ENCODE measurements around the gene RNU6-1.

The RNU6-1 gene

DNA sequence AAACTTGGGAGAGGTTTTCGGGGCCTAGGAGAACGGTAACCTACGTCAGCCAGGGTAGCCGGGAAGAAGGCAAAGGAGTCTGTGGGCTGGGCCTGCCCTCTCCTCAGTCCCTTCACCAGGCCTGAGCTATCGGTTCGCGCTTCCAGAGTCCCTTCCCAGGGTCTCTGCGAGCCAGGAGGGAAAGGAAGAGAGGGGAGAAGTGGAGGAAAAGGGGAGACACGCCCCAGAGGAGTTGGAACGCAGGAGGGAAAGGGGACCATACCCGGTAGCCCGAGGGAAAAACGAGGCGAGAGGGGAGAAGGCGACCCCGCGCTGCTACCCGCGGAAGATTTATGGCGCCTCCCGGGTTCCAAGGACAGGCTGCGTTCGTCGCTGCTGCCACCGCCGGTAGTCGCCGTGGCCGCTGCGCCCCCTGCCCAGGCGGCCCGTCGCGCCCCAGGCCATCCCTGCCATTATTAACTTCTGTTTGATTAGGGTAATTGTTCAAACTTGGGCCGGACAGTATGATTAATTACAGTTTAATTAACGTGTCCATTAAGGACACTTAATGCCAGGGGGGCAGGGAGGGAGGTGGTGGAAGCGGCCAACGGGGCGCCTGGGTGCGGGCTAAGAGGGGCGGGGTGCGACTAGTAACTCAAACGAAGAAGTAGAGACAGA, 17.9 kb downstream of the RNU6-1 start:
- no peak for DNase-seq (ENCODE audit: low spot score)

DNA sequence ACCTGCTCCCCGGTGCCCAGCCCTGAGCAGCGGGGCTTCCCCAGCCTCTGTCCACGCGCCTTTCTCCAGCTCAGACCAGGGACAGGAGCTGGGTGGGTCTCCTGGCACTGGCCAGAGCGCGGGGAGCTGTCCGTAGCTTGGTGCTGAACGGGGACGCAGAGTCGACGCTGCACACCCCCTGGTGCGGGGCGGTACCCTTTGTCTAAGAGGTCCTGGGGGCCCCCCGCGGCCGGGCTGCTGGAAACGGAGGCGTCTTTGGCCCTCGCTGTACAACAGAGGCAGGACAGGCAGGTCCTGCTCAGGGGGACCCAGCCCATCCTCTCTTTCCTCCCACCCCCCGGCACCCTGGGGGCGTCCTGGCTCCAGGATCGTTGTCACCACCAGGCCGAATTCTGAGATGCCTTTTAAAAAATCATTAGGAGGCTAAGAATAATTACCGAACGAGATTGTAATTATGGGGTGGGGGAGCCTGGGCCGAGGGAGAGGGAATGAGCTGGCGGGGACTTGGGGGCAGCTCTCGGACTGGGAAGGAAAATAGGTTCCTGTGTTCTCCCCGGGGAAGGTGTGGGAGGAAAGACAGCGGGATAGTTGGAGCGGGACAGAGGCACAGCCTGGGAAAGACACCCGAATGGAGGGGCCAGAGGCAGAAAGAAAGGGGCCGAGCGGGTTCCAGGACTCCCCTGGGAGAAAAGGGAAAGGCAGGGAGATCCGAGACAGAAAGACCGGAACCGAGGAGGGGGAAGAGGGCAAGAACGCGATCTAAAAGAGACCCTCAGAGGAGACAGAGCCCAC, 18.7 kb downstream of the RNU6-1 start:
- no peak for DNase-seq (ENCODE audit: low spot score)

DNA sequence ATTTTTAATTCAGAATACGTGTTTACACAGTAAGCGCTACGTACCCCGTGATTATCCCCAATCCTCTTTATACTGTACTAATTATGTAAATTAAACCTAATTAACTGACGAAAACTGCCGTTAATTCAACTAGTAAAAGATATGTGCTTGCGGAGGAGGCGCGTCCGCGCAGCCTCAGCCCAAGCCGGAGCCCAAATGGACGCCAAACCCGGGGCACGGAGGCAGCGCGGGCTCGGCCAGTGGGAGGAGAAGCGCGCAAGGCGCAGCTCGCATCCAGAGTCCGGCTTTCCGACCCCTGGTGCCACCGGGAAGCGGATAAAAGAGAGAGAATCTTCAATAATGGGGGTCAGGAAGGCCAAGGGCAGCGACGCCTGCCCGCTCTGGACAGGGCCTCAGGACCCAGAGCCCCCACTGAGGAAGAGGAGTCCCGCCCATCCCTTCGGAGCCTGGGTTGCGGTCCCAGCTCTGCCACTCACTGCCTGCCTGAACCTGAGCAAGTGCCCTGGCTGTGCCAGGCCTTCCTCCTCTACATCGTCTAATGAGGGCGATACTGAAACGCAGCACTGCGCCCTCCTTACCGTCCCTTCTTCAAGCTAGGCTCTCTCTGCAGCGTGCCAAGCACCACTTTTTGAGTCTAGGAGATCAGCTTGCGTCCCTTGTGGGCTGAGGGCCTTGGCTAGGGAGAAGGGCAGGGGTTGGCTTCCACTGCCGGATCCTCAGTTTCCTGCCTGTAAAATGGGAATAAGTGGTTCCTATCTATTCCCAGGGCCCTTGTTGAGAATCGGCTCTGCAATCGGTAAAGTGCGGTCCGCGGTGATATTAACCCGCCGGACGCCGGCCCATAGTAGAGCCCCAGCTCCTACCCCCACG, 19.5 kb downstream of the RNU6-1 start:
- DNase-seq (ENCODE audit: low spot score): no peak

DNA sequence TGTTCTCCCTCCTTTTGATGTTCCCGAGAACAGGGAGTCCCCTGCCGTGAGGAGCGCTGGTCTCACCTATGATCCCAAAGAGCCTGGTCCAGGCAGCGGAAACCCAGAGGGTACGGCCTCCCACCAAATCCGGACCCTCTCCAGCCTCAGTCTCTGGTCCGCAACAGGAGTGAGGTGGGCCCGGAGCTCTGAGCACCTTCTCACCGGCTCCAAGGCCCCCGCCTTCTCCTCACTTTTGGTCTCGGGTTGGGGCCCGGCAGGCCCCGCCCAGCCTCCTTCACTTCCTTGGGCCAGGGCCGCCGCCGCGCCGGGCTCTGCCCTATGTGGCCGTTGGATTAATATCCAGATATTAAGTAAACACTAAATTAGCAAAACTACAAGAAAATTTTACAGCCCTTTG, 20.2 kb downstream of the RNU6-1 start:
- DNase-seq (ENCODE audit: low spot score): no peak

DNA sequence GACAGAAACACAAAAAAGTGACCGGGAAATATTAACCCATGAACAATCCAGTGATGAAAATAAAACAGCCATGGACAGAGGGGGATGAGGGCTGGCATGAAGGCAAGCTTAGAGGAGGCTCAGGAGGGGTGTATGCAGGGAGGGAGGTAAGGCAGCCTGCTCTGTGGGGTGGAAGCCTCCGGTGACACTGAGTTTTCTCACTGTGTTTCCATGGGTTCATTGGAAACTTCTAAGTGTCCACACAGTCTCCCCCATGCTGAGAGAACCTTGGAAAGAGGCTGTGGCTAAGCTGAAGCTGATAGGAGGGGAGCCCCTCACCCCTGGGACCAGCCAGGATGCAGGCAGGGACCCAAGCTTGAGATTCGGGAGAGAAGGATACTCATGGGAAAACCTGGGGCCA, 21.4 kb downstream of the RNU6-1 start:
- no peak for DNase-seq (ENCODE audit: low spot score)

DNA sequence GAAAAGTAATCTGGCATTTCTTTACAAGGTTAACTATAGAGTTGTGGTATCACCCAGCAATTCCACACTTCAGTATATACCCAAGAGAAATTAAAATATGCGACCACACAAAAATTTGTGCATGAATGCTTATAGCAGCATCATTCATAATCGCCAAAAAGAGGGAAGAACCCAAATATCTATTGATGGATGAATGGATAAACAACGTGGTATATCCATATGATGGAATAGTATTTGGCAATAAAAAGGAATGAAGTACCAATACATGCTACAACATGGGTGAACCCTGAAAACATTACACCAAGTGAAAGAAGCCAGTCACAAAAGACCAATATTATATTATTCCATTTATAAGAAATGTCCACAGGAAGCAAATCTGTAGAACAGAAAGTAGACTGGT, 23.2 kb downstream of the RNU6-1 start:
- no peak for DNase-seq (ENCODE audit: low spot score)

DNA sequence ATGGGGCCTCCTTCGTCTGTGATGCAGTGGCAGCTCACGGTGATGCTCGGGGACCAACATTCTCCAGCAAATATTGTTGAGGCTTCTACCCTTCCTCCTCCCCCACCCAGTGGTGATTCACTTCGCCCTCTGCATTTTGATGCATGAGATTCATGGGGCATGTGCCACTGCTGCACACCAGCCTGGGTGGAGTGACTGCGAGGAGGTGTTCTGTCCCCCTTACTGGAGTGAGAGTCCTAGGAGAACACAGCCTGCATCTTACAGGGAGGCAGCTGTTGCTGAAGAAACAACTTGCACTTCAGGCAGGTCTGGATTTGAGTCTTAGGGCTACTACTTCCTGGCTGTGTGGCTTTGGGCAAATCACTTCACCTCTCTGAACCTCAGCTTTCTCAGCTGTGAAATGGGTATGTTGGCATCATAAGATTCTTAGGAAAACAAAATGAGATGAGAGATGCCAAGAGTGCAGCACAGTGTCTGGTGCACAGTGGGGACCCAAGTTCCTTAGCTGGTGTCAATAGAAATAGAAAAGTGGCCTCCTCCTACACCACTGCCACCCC, 24.7 kb downstream of the RNU6-1 start:
- no peak for DNase-seq (ENCODE audit: low spot score)

DNA sequence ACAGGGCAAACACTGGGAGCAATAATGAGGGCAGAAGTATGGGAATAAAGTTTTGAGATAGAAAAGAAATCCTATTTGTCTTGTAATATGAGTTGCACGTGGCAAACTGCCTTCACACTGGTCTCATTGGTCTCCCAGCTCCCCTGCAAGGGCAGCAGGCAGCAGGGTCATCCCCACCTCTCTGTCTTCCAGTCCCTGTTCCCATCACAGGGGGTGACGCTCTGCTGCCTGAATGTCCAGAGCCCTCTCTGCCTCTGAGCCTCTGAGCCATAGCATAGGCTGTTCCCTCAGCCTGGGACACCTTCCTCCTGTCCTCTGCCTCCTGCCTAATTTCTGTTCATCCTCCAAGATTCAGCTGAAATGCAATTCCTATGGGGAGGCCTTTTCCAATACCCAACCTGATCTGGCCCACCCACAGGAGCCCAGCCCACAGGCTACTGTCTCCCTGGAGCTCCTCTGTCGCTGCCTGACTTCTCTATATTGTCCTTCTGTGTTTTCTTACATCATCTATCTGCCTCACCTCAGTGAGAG, 26.7 kb downstream of the RNU6-1 start:
- no peak for DNase-seq (ENCODE audit: low spot score)

DNA sequence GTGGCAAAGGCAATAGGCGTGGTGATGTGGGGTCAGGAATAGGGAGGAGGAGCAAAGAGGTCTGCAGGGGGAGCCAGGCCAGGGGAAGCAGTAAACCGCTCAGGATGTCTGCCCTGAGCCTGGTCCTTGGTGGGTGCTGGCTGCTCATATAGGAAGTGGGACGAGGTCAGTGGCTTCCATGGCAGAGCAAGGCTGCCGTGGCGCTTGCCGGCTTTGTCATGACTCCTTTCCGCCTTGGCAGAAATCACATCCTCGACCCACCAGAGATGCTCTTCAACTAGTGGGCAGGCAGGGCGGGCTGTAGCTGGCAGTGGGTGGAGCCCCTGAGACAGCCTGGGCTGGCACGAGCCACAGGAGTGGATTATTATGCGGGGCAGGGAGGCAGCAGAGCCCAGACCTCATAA, 27.6 kb downstream of the RNU6-1 start:
- no peak for DNase-seq (ENCODE audit: low spot score)

DNA sequence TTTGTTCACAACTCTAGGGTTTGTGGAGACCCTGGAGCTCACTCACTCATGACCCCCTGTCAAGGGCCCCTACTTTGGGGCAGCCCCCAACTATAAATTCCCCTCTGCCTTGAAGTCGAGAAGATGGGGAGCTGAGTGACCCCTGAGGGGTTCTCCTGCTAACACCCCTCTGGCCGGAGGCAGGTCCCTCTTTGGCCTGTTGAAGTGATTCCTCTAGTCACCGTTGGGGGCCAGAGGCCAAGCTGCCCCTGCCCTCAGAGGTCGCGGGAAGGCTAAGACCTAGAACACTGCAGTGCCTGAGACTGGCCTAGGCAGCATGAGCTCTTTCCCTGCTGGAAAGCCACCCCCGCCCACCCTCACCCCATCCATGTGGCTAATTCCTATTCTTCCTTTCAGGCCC, 30.0 kb downstream of the RNU6-1 start:
- DNase-seq (ENCODE audit: low spot score): no peak

DNA sequence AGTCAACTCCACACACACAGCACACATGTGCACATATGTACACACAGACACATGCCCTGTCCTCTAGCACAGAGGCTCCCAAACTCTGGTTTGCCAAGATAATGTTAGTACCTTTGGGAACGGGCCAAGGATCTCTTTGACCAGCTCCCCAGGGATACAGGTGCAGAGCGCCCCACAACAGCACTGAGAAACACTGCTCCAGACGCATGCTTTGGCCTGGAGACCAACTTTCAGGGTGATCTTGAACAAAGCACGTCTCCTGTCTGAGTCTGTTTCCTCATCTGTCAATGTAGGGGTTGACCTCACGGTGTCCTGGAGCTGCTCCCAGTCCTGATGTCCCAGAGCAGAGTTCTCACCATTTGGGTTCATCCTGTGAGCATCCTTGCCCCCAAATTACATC, 30.4 kb downstream of the RNU6-1 start:
- DNase-seq (ENCODE audit: low spot score): no peak

DNA sequence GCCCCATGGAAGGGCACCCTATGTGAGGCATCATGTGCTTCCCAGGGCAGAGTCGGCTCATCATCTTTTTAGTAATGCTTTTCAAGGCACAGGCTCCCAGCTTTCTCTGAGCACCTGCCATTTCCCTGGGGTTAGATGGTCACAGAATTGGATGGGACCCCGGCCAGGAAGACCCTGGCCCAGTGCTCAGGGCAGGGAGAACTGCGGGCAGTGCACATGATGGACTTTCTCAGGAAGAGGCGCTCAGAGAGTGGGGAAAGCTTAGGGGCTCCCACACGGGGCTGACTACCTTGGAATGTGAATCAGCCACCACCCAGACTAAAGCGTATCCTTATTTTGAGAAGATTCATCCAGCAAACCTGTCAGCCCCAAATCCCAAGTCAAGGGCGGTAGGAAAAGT, 31.0 kb downstream of the RNU6-1 start:
- no peak for DNase-seq (ENCODE audit: low spot score)

DNA sequence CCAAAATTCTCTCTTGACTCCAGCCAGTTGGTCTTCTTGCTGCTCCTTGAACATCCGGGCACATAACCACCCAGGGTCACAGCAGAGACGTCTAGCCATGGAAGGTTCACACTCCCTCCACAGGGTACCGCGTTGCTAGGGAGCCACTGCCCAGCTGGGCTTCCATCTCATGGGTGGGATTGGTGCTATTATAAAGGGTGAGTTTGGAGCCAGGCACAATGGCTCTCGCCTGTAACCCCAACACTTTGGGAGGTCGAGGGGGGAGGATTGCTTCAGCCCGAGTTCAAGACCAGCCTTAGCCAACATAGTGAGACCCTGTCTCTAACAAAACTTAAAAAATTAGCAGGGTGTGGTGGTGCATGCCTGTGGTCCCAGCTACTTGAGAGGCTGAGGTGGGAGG, 32.0 kb downstream of the RNU6-1 start:
- DNase-seq (ENCODE audit: low spot score): no peak

DNA sequence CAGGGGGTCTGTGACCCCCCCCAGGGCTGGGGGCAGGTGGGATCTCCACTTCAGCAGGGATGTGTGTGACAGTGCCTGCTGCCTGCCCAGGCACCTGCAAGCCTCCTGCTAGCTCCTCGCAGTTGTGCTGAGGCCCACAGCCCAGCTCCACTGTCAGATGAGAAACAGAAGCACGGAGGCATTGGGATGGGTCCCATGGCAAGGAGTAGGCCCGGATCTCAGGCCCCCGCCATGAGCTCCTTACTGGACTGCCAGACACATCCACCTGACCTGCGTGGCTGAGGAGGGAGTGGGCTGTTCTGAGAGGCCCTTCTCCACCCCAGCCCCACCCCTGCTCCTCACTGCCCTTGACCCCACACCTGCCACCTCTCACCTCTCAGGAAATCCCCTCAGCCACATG, 32.7 kb downstream of the RNU6-1 start:
- DNase-seq (ENCODE audit: low spot score): no peak

DNA sequence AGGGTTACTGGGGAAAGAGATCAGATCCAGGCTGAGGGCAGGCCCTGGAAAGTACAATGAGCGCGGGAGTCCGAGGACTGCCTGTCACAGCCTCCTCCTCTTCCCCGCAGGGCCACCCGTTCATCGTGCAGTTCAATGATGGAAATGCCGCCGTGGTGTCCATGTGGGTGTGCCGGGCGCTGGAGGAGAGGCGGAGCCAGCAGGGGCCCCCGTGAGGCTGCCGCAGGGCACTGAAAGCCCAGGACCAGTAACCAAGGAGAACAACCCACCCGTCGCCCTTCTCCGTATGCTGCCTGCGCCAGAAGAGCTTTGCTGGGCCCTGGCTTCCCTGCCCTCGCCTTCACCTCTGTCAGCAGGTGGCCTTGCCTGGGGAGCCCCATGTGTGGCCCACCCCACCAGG, 33.3 kb downstream of the RNU6-1 start:
- DNase-seq (ENCODE audit: low spot score): no peak

DNA sequence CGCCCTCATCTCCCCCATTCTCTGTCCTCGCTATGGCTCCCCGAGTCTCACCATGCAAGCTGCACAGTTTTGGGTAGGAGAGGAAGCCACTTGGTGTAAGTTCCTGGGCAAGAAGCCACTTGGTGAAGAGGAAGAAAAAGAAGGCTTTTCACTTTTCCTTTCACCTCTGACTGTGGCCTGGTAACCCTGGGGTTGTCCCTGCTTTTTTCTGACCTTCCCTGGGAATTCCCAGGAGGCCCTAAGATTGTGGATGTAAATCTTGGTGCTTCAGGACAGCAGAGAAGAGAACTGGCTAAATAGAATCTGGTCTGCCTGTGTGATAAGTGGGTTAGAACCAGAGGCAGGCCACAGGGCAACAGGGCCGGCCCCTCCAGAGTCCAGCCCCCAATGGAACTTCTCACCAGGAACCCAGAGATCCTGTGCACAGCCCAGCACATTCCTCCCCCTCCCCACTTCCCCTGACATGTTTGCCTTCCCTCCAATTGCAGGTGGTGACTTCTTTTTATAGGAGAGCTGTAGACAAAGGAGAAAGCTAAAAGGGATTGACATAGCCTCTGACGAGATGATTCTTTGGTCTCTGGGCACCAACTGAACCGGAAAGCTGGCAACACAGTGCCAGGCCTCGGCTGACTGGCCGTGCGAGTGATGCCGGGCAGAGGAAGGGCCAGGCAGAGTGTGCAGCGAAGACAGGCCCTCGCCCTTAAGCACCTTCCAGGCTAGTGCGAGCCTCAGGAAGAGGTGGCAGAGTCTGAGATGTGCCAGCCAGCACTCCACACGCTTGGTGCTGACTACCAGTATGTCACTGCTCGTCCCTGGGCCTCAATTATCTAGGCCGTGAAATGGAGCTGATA, 34.0 kb downstream of the RNU6-1 start:
- DNase-seq (ENCODE audit: low spot score): peak; percentile 49

DNA sequence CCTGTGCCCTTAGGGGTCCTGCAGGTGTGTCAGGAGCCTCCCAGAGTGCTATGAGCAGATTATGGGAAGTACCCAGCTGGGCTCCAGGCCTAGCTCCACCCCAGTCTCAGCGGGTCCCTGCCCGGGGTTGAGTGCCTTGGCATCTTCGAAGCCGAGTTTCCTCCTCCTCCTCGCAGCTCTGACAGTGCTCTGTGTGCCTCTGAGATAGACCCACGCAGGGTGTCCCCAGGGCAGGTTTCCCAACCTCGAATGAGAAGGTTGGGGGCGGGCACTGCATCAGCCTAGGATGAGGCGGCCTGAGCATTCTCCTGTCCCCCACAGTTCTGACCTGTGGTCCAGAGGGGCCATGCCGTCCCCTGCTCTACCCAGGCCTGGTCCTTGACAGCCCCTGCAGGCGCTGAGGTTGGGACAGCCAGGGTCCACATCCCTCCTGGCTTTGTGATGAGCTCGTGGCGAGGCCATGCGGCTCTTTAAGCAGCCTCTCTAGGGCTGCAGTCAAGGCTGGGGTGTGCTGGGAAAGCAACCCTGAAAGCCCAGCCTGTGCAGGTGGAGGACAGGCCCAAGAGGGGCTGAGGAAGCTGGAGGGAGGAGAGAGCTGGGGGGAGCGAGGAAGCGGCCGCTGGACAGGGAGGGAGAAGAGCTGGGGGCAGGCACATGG, 34.7 kb downstream of the RNU6-1 start:
- DNase-seq (ENCODE audit: low spot score): no peak

DNA sequence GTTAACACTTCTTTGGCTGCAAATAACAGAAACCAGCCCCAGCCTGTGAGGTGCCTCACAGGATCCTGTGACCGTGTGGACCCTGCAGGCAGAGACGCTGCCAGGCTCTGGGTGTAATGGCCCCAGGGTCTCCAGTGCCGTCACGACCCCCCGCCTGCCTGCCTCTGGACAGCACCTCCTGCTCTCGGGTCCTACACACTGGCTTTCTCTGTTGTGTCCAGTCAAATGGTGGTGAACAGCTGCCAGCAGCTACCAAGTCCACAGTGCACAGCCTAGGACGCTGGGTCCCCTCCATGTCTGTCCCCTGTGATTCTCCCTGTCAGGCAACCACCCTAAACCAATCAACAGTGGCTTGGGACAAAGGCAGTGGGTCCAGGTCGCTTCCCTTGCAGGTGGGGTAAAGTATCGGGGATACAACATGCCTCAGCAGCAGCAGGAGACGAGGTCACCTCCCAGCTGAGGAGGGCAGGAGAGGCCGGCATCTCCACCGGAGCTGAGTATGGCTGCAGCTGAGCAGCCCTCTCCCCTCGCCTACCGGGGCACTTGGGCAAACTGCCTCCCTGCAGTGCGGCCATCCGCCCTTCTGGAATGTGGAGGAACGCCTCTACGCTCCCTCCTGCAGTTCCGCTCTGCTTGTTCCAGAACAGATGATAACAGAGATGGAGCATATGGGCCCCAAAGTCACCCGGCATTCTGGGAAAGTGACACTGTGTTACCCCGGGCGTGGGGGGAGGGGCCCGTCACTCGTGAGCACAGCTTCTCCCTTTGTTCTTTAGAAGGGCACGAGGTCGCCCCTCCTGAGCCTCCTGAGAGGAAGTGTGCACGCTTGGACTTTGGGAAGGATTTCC, 35.6 kb downstream of the RNU6-1 start:
- DNase-seq (ENCODE audit: low spot score): no peak

DNA sequence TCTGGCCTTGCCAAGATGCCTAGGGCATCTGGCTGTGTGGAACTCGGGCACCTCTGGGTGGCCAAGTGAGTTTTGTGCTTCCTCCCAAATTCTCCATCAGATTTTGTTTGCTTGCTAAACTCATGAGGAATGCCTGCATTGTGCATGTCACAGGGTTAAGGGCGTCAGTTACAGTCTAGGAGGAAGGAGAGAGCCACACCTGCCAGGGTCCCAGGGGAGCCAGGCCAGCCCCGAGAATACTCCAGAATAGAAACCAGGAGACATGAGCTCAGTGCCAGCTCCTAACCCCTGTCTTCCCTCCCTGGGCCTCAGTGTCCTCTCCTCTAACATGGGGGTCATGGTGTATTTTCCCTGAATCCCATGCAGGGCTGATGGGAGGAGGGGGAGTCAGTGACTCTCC, 36.5 kb downstream of the RNU6-1 start:
- no peak for DNase-seq (ENCODE audit: low spot score)
